Fibroblast of lung (primary cell): Measurements from ENCODE around the gene BEND7. TPM values are rescaled to one million over a fixed set of nuclear protein-coding genes. Genes with fewer than 3 reads are reported as not detected.

Experiments used
- DNase-seq, 2 donors: peaks; one replicate each; pipeline versions ENCODE4 v3.0.0 to v3.0.0-alpha.2; 2010; ENCODE audit warnings: low read depth in 2 of 2
- H2AFZ ChIP-seq: 2 replicates; pipeline ENCODE4 v1.5.1; 2012; ENCODE audit warnings: low read length, control low read depth, inconsistent platforms
- H3K27ac ChIP-seq: 2 replicates; pipeline ENCODE4 v1.5.1; 2011; ENCODE audit warnings: low read length, control low read depth; ENCODE audit not compliant: insufficient read depth
- H3K27me3 ChIP-seq: 2 replicates; pipeline ENCODE4 v1.5.1; 2011; ENCODE audit warnings: mild to moderate bottlenecking, low read length; ENCODE audit not compliant: control insufficient read depth, insufficient read depth
- H3K36me3 ChIP-seq: 2 replicates; pipeline ENCODE4 v1.5.1; 2011; ENCODE audit warnings: low read length; ENCODE audit not compliant: control insufficient read depth, insufficient read depth
- H3K4me1 ChIP-seq: 2 replicates; pipeline ENCODE4 v1.5.1; 2011; ENCODE audit warnings: low read length; ENCODE audit not compliant: control insufficient read depth, insufficient read depth; ENCODE audit errors: extremely low read depth
- H3K4me2 ChIP-seq: 2 replicates; pipeline ENCODE4 v1.5.1; 2011; ENCODE audit warnings: low read length, control low read depth; ENCODE audit not compliant: insufficient read depth; ENCODE audit errors: extremely low read depth
- H3K4me3 ChIP-seq, 4 experiments: fragments of 200-600 bp in 1 of 4; sonication (generic) in 1 of 4; replicated peaks in 1 of 4; 2 replicates each; pipeline ENCODE4 v1.5.1; 2011 to 2016; ENCODE audit warnings: low read length in 4 of 4, low read depth in 3 of 4, mild to moderate bottlenecking in 3 of 4, control low read depth in 2 of 4, inconsistent platforms in 1 of 4, mixed read lengths in 1 of 4; ENCODE audit not compliant: insufficient read depth in 1 of 4; ENCODE audit errors: control extremely low read depth in 1 of 4
- H3K79me2 ChIP-seq: 2 replicates; pipeline ENCODE4 v1.5.1; 2012; ENCODE audit warnings: mild to moderate bottlenecking, low read length, inconsistent platforms; ENCODE audit not compliant: control insufficient read depth, insufficient read depth
- H3K9ac ChIP-seq: 2 replicates; pipeline ENCODE4 v1.5.1; 2011; ENCODE audit warnings: mild to moderate bottlenecking, low read length, control low read depth; ENCODE audit not compliant: insufficient read depth
- H3K9me3 ChIP-seq: 2 replicates; pipeline ENCODE4 v1.5.1; 2012; ENCODE audit warnings: low read depth, low read length; ENCODE audit not compliant: control insufficient read depth, insufficient read depth
- H4K20me1 ChIP-seq: 2 replicates; pipeline ENCODE4 v1.5.1; 2011; ENCODE audit warnings: low read length; ENCODE audit not compliant: control insufficient read depth, insufficient read depth; ENCODE audit errors: extremely low read depth
- CTCF ChIP-seq, 2 donors: IDR thresholded peaks in 1 of 2; conservative IDR thresholded peaks in 1 of 2; 1 replicate in 1 of 2; 2 replicates in 1 of 2; pipeline ENCODE4 v1.5.1; 2011 to 2012; ENCODE audit warnings: low read length in 2 of 2, control low read depth in 1 of 2, inconsistent platforms in 1 of 2, low read depth in 1 of 2, mild to moderate bottlenecking in 1 of 2
- EZH2 ChIP-seq: IDR thresholded peaks from 2 replicates; pipeline ENCODE4 v1.5.1; 2012; ENCODE audit warnings: low read length, control low read depth, mild to moderate bottlenecking; ENCODE audit errors: missing control alignments
- polyA plus RNA-seq, 2 donors: library from polyadenylated mRNA; depleted of rRNA in 1 of 2; stranded (reverse) in 1 of 2; unstranded in 1 of 2; fragments of >200 nt; gene quantifications; 2 replicates each; pipeline ENCODE4 v1.2.1, GENCODE V29; 2011 to 2012; ENCODE audit warnings: missing spikeins in 1 of 2
- total RNA-seq: library from RNA; depleted of rRNA; stranded (reverse); fragments of >200 nt; gene quantifications from 2 replicates; pipeline ENCODE4 v1.2.1, GENCODE V29; 2014

Gene BEND7
- total and polyA plus RNA-seq, 2 donors (not counting 1 experiment from before 2014, with no cell fraction given), result 6.2 to 10.6 TPM

GRCh38 chr10:13560597-13560996 lies 31.8 kb upstream of the BEND7 start:
- H3K27ac ChIP-seq, result no peak overlapping the region
- H3K4me3 ChIP-seq, result no peak overlapping the region
- no peaks in the 10 kb centered on the region for H4K20me1 ChIP-seq
- H3K36me3 ChIP-seq, result no peaks in the 10 kb centered on the region
- TF ChIP-seq EZH2 (no peak), CTCF (conservative IDR thresholded peaks at IDR 0.05 in 1 of 2, IDR thresholded peaks at IDR 0.05 in 1 of 2; ENCODE audit: low read depth in 1 of 2, low read length in 2 of 2) (no peak)
- no peaks in the 10 kb centered on the region for H3K79me2 ChIP-seq
- no peaks in the 10 kb centered on the region for H3K9me3 ChIP-seq
- H2AFZ ChIP-seq, result no peak overlapping the region
- H3K27me3 ChIP-seq, result no peaks in the 10 kb centered on the region
- H3K9ac ChIP-seq, result no peak overlapping the region
- H3K4me1 ChIP-seq, result no peaks in the 10 kb centered on the region
- peak; percentile 30 to 81 for DNase-seq
- no peak overlapping the region for H3K4me2 ChIP-seq

- no peak overlapping the region for H3K27ac ChIP-seq
- no peaks in the 10 kb centered on the region for H3K36me3 ChIP-seq
- H3K4me1 ChIP-seq, result no peaks in the 10 kb centered on the region
- H3K4me3 ChIP-seq, result no peak overlapping the region
- no peaks in the 10 kb centered on the region for H3K79me2 ChIP-seq
- no peaks in the 10 kb centered on the region for H3K27me3 ChIP-seq
- no peak overlapping the region for H2AFZ ChIP-seq
- H3K9me3 ChIP-seq, result no peaks in the 10 kb centered on the region
- no peak for DNase-seq
- no peak overlapping the region for H3K4me2 ChIP-seq
- no peaks in the 10 kb centered on the region for H4K20me1 ChIP-seq
- no peak for TF ChIP-seq EZH2
- no peak for TF ChIP-seq CTCF (conservative IDR thresholded peaks at IDR 0.05 in 1 of 2, IDR thresholded peaks at IDR 0.05 in 1 of 2; ENCODE audit: low read depth in 1 of 2, low read length in 2 of 2)
- no peak overlapping the region for H3K9ac ChIP-seq
Measured at GRCh38 chr10:13559124-13559700, 30.4 kb upstream of the BEND7 start.

- Histone ChIP-seq H3K79me2 (no peaks in the 10 kb centered on the region), H3K9ac (no peak overlapping the region), H3K27ac (no peak overlapping the region), H3K9me3 (no peaks in the 10 kb centered on the region), H3K4me1 (no peaks in the 10 kb centered on the region), H3K4me2 (no peak overlapping the region), H3K4me3 (no peak overlapping the region), H3K36me3 (no peaks in the 10 kb centered on the region), H3K27me3 (no peaks in the 10 kb centered on the region), H2AFZ (no peak overlapping the region), H4K20me1 (no peaks in the 10 kb centered on the region)
- TF ChIP-seq EZH2 (no peak), CTCF (conservative IDR thresholded peaks at IDR 0.05 in 1 of 2, IDR thresholded peaks at IDR 0.05 in 1 of 2; ENCODE audit: low read depth in 1 of 2, low read length in 2 of 2) (no peak)
- DNase-seq, result no peak
Measured at GRCh38 chr10:13555884-13556510, 27.2 kb upstream of the BEND7 start.
